ENCODE measurements around the gene MAN2B1. TPM values are rescaled to one million over a fixed set of nuclear protein-coding genes. Genes with fewer than 3 reads are reported as not detected.

Gene MAN2B1
- total and polyA plus RNA-seq, 2 of the 13 experiments (the other 11 are each of a cell fraction or from before 2014, with no cell fraction given), result 23.6 to 23.8 TPM

DNA sequence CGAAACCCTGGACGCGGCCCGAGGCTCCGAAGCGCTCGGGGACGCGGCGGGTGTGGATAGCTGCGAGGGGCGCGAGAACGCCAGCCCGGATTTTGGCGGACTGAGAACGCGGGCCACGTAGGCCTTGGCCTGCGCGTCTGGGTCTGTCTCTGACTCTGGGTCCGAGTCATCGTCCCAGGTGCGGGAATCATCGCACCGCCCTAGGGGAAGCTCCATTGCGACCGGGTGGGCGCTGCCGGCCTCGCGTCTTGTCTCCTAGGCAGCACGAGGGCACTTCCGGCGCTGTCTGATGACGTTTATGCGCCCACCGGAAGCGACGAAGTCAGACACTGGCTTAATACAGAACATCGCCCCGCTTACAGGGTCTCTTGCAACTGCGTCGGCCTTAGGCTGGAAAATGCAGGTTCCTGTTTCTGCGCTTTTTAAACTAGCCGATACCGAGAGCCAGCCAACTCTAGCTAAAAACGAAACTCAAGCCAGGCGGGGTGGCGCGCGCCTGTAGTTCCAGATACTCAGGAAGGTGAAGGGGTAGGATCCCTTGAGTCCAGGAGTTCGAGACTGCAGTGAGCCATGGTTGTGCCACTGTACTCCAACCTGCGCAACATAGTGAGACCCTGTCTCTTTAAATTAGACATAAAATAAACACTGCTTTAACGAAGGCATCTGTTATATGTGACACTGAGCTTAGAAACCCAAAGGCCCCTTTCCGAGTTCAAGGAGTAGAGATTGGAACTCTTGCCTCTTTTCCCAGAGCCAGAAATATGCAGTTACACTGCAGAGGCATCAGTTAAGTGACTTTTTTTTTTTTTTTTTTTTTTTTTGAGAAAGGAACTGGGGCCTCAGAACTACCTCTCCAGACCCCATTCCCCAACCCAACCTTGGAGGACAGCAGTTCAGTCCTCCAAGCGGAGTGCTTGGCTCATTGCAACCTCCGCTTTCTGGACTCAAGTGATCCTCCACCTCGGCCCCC, 30.1 kb upstream of the MAN2B1 start, which contains the start of gene FBXW9 (continued):
- TF ChIP-seq ZNF674 (CRISPR knock-in tag; IDR thresholded peaks at IDR 0.05; ENCODE audit: low read depth), result no peak
- TF ChIP-seq CBX2 (IDR thresholded peaks at IDR 0.05; ENCODE audit: low read depth, low read length), result no peak
- TF ChIP-seq CBX2 (CRISPR knock-in tag; IDR thresholded peaks at IDR 0.05; ENCODE audit: low read depth), result no peak
- no peak for TF ChIP-seq EHMT2 (IDR thresholded peaks at IDR 0.05; ENCODE audit: borderline replicate concordance, low read depth, low read length)
- TF ChIP-seq, protein P1, sequence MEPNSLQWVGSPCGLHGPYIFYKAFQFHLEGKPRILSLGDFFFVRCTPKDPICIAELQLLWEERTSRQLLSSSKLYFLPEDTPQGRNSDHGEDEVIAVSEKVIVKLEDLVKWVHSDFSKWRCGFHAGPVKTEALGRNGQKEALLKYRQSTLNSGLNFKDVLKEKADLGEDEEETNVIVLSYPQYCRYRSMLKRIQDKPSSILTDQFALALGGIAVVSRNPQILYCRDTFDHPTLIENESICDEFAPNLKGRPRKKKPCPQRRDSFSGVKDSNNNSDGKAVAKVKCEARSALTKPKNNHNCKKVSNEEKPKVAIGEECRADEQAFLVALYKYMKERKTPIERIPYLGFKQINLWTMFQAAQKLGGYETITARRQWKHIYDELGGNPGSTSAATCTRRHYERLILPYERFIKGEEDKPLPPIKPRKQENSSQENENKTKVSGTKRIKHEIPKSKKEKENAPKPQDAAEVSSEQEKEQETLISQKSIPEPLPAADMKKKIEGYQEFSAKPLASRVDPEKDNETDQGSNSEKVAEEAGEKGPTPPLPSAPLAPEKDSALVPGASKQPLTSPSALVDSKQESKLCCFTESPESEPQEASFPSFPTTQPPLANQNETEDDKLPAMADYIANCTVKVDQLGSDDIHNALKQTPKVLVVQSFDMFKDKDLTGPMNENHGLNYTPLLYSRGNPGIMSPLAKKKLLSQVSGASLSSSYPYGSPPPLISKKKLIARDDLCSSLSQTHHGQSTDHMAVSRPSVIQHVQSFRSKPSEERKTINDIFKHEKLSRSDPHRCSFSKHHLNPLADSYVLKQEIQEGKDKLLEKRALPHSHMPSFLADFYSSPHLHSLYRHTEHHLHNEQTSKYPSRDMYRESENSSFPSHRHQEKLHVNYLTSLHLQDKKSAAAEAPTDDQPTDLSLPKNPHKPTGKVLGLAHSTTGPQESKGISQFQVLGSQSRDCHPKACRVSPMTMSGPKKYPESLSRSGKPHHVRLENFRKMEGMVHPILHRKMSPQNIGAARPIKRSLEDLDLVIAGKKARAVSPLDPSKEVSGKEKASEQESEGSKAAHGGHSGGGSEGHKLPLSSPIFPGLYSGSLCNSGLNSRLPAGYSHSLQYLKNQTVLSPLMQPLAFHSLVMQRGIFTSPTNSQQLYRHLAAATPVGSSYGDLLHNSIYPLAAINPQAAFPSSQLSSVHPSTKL (CRISPR knock-in tag; IDR thresholded peaks at IDR 0.05), result peak; percentile 56
- TF ChIP-seq KAT8 (CRISPR knock-in tag; IDR thresholded peaks at IDR 0.05), result peak; percentile 99
- TF ChIP-seq ZNF761 (CRISPR knock-in tag; conservative IDR thresholded peaks at IDR 0.05), result no peak
- TF ChIP-seq, protein P2, sequence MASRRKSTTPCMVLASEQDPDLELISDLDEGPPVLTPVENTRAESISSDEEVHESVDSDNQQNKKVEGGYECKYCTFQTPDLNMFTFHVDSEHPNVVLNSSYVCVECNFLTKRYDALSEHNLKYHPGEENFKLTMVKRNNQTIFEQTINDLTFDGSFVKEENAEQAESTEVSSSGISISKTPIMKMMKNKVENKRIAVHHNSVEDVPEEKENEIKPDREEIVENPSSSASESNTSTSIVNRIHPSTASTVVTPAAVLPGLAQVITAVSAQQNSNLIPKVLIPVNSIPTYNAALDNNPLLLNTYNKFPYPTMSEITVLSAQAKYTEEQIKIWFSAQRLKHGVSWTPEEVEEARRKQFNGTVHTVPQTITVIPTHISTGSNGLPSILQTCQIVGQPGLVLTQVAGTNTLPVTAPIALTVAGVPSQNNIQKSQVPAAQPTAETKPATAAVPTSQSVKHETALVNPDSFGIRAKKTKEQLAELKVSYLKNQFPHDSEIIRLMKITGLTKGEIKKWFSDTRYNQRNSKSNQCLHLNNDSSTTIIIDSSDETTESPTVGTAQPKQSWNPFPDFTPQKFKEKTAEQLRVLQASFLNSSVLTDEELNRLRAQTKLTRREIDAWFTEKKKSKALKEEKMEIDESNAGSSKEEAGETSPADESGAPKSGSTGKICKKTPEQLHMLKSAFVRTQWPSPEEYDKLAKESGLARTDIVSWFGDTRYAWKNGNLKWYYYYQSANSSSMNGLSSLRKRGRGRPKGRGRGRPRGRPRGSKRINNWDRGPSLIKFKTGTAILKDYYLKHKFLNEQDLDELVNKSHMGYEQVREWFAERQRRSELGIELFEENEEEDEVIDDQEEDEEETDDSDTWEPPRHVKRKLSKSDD (CRISPR knock-in tag; IDR thresholded peaks at IDR 0.05; ENCODE audit: low read depth), result no peak
- TF ChIP-seq ZNF614 (CRISPR knock-in tag; IDR thresholded peaks at IDR 0.05; ENCODE audit: borderline replicate concordance), result 0 out of 2 replicates have a peak, but pooled peaks have one; percentile 54
- no peak for TF ChIP-seq RELA (CRISPR knock-in tag; IDR thresholded peaks at IDR 0.05)
- no peak for TF ChIP-seq NR1H2 (CRISPR knock-in tag; IDR thresholded peaks at IDR 0.05; ENCODE audit: borderline replicate concordance, low read depth)
- TF ChIP-seq ZNF746 (CRISPR knock-in tag; IDR thresholded peaks at IDR 0.05), result no peak
- TF ChIP-seq, protein P3, sequence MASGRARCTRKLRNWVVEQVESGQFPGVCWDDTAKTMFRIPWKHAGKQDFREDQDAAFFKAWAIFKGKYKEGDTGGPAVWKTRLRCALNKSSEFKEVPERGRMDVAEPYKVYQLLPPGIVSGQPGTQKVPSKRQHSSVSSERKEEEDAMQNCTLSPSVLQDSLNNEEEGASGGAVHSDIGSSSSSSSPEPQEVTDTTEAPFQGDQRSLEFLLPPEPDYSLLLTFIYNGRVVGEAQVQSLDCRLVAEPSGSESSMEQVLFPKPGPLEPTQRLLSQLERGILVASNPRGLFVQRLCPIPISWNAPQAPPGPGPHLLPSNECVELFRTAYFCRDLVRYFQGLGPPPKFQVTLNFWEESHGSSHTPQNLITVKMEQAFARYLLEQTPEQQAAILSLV (CRISPR knock-in tag; IDR thresholded peaks at IDR 0.05; ENCODE audit: borderline replicate concordance), result peak; percentile 38; the same call in 1 of the 2 replicates
- TF ChIP-seq TP53 (CRISPR knock-in tag; conservative IDR thresholded peaks at IDR 0.05), result no peak
- peak; percentile 48; the same call in 1 of the 2 replicates for TF ChIP-seq RFX5 (IDR thresholded peaks at IDR 0.05; ENCODE audit: low read depth, low read length)
- peak; percentile 61; the same call in 1 of the 2 replicates for TF ChIP-seq CBX5 (CRISPR knock-in tag; IDR thresholded peaks at IDR 0.05; ENCODE audit: borderline replicate concordance)
- TF ChIP-seq ZNF431 (CRISPR knock-in tag; IDR thresholded peaks at IDR 0.05; ENCODE audit: borderline replicate concordance, low read depth), result 0 out of 2 replicates have a peak, but pooled peaks have one; percentile 24
- TF ChIP-seq TBP (CRISPR knock-in tag; IDR thresholded peaks at IDR 0.05), result 0 out of 2 replicates have a peak, but pooled peaks have one; percentile 18
- TF ChIP-seq, protein P4, sequence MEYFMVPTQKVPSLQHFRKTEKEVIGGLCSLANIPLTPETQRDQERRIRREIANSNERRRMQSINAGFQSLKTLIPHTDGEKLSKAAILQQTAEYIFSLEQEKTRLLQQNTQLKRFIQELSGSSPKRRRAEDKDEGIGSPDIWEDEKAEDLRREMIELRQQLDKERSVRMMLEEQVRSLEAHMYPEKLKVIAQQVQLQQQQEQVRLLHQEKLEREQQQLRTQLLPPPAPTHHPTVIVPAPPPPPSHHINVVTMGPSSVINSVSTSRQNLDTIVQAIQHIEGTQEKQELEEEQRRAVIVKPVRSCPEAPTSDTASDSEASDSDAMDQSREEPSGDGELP (IDR thresholded peaks at IDR 0.05; ENCODE audit: borderline replicate concordance, low read depth), result no peak
- no peak for TF ChIP-seq ZSCAN30 (CRISPR knock-in tag; IDR thresholded peaks at IDR 0.05)

All from HepG2 (cell line).